Activated CD4-positive, alpha-beta T cell treated with anti-CD3 and anti-CD28 coated beads, Interleukin-2, amount 50 U/mL, for 24 hours (primary cell): ENCODE results near the gene CAPN5.

Source experiments
- DNase-seq, 2 donors: peaks; one replicate each; pipeline ENCODE4 v3.0.0-alpha.2; 2020; ENCODE audit warnings: low read depth in 1 of 2, low spot score in 1 of 2

Gene CAPN5

DNA sequence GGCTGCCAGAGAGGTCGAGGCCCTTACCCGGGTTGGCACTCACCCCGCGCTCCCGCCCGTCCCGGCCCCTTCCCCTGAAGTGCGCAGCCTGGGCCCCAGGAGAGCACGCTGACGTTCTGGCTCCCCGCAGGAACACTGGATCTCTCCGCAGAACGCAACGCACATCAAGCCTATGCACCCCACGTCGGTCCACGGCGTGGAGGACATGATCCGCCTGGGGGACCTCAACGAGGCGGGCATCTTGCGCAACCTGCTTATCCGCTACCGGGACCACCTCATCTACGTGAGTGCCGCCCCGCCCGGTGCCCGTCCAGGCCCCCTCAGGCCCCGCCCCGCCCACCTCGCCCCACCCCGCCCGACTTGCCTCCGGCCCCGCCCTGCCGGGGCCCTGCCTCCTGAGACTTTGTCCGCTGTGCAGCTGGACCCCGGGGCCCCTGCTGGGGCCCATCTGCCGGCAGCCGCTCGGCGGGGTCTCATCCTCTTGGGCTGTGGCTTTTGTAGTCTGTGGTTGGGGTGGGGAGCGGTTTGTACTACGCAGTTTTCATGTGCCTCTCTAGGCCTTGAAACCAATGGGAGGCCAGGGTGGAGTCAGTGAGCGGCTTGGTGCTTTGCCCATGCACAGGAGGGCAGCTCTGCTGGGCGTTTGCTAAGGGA is 81.0 kb downstream of the CAPN5 start:
- DNase-seq, result no peak

DNA sequence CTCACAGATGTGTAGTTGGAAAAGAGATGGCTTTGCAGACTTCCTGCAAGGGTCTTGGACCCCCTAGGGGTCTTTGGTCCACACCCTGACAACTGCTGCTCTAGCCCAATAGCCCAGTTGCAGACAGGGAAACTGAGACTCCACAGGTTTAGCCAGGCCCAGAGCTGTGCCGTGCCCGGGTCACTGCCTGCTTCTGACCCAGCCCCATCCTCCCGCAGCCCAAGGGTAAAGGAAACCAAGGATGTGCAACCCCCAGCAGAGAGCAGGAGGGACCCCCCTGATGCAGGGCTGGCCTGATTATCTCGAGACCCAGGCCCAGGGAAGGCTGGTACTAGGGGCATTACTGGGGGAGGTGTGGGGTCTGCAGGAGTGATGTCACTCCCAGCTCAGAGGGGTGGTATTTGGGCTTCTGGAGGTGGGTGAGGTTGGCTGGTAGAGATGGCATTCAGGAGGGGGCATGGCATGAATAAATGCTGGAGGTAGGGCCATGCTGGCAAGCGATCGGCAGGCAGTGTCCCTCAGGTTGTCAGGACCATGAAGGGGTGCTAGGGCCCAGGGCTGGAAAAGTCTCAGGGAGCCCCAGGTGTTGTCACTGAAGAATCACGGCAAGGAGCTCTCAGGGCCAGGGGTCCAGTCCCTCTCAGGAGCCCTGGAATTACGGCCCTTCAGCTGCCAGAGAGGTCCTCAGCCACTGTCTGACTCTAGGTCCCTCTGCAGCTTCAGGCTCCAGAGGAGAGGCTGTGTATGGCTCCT is 82.4 kb downstream of the CAPN5 start:
- no peak for DNase-seq

DNA sequence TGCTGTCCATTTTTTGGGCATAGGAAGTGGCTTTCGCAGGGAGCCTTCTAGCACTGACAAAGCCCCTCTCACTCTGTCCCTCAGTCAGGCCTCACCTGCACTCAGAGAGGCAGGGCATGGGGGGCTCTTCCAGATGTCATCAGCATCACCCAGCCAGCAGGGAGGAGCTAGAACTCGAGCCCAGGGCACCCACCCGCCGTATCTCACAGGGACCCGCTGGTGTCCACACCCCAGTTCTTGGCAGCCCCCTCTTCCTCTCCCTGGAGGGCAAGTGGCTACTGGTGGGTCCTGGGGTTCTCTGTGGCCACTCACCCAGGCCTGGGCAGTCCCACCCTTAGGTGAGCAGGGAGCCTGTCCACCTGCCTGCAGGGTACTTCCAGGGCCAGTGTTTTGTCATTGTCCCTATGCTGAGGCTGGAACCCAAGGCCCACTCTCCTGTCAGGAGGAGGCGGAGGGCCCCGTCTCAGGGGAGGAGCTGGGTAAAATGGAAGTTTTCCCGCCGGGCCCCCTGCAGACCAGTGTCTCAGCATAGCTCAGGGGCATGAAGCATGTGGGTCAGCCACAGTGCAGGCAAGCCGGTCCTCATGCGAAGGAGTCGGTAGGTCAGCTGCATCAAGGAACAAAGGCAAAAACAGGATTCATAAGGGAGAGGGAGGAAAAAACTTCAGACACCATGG is 83.1 kb downstream of the CAPN5 start:
- no peak for DNase-seq

DNA sequence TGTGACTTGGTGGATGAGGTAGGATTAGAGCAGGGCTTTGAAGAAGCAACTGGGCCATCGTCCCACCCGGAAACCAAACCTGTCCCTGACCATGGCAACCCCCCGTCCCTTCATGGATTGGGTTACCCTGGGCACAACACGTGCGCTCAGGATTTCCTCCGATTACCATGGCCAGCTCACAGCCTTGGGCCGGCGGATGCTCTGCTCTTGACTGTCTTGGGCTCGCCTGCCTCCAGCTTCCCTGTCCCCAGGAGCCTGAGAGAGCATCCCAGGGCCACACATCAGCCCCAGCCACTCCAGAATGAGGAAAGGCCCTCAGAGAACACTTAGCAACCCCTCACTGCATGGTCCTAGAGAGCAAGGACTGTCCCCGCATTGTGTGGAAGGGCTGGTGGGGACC is 84.1 kb downstream of the CAPN5 start:
- DNase-seq, result no peak

DNA sequence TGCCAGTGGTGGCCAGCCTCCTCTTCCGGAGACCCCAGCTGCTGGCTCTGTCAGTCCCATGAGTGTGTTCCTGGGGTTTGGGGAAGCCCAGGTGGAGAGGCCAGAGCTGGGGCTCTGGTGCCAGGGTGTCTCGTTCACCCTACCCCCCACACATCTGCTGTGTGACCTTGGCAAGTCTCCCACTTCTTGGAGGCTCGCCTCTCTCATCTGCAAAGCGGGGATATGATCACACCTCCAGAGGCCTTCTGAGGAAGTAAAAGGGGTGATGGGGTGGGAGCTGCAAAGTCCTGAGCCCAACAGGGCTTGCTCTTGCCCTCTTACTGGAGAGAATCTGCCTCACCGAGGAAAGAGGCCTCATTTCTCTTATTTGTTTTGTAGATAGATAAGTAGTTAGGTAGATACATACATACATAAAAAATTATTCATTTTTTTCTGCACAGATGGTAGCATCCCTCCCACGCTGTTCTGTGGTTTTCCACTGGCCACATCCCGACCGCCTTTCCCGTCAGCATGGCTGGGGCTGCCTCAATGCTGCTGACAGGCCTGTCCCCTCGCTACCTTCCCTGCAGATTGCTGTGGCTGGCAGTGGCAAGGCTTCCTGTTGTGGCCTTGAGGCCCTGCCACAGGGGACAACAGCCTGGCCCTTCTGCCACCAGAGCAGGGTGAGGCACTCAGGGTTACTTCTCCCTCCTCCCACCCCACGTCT is 85.2 kb downstream of the CAPN5 start:
- DNase-seq, result peak in 1 of 2 donors; percentile 19

DNA sequence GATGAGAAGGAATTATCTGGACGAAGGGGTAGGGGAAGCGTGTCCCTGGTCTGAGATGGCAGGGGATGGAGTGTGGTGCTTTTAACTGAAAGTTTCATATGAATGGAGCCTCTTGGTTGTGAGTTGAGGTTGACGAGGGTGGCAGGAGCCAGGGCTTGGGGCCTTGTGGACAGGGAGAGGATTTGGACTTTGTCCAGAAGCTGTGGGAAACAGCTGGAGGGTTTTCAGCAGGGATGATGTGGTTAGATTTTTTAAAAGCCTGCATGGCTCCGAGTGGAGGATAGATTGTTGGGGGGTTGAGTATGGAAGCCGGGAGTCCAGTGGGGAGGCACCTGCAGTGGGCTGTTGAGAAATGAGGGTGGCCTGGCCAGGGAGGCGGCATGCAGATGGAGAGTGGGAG is 86.1 kb downstream of the CAPN5 start:
- DNase-seq, result no peak

DNA sequence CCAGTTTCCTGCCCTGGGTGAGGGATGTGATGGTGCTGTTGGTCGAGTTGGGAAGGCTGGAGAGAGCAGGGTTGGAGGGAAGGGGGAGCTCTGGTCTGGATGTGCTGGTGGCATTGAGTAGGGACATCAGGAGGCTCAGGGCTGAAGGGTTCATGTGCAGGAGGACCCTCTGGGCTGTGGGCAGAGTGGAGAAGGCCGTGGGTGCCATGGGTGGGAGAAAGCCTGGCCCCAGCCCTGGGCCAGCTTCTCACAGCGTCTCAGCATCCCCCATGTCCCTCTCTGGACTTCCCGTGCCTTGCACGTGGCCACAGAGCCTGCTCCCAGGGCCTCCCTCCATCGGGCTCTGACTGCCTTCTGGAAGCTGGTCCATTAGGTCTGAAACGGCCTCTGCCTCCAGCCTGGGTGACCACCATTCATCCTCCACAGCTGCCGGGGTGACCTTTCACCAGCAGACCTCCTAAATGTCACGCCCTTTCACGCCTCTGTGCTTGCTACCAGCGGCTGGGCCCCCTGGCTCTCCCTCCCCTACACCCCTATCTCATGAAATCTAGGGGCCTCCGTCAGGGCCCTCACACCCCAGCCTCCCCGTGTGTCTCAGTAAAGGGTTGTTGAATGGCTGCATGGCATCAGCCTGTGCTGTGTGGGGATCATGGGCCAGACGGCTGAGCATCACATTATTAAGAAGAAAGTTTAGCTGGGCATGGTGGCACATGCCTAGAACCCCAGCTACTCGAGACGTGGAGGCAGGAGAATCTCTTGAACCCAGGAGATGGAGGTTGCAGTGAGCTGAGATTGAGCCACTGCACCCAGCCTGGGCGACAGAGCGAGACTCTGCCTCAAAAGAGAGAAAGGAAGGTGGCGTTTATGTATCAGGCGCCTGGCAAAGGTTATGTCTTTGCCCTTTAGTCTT is 86.8 kb downstream of the CAPN5 start:
- no peak for DNase-seq

DNA sequence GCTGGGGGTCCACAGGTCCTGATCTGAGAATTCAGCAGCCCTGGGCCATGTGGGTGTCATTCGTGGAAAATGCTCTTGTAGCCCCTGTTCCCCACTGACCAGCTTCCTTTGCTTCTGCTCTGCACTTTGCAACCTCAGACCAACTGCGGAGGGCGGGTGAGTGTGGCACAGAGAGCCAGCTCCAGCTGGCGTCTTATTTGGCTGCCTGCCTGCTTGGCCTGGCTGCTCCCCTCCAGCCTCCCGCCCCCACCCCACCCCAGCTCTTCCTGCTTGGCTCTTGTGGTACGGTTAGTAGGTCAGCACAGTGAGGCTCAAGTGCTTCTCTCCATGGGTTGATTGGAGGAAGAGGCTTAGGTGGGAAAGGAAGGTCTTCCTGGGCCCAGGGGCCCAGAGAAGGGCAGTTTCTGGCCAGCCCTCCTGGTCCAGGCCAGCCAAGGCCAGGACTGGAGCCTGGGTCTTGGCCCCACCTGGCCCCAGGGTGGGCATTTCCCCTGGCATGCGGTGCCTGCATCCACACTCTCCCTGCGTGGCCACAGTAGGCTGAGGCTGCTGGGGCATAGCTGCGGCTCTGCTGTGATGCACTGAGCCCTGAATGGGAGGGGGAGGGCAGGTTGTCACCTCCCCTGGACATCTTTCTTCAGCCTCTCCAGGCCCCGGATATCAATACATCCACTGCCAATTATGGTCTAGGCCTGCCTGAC is 87.8 kb downstream of the CAPN5 start:
- no peak for DNase-seq

DNA sequence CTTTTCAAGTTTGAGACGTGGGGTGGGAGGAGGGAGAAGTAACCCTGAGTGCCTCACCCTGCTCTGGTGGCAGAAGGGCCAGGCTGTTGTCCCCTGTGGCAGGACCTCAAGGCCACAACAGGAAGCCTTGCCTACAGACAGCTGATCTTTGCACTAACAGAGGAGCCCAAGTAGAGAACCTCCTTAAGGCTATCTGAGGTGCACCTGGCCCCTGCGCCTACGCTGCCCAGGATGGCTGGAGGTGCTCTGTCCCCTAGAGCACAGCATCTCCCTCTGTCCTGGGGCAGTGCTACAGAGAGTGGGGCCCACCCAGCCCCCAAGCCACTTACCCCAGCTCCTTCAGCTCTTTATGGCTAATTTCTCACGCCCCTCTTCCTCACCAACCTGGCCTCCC is 88.3 kb downstream of the CAPN5 start:
- no peak for DNase-seq

DNA sequence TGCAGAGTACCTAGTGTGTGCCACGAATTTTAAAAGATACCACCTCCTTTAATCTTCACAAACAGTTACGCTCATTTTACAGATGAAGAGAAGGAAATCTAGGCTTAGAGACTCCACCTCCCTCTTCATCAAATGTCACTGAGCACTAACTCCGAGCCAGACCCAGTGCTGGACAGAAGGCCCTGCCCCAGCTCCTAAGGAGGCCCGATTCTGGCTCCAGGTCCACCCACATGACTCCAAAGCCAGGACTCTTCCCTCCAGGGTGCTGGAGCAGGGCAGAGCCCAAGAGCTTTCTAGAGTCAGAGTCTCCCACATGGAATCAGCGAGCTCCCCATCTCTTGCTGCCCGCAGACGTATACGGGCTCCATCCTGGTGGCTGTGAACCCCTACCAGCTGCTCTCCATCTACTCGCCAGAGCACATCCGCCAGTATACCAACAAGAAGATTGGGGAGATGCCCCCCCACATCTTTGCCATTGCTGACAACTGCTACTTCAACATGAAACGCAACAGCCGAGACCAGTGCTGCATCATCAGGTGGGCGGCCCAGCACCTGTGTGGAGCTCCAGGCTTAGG is 88.9 kb downstream of the CAPN5 start:
- no peak for DNase-seq

DNA sequence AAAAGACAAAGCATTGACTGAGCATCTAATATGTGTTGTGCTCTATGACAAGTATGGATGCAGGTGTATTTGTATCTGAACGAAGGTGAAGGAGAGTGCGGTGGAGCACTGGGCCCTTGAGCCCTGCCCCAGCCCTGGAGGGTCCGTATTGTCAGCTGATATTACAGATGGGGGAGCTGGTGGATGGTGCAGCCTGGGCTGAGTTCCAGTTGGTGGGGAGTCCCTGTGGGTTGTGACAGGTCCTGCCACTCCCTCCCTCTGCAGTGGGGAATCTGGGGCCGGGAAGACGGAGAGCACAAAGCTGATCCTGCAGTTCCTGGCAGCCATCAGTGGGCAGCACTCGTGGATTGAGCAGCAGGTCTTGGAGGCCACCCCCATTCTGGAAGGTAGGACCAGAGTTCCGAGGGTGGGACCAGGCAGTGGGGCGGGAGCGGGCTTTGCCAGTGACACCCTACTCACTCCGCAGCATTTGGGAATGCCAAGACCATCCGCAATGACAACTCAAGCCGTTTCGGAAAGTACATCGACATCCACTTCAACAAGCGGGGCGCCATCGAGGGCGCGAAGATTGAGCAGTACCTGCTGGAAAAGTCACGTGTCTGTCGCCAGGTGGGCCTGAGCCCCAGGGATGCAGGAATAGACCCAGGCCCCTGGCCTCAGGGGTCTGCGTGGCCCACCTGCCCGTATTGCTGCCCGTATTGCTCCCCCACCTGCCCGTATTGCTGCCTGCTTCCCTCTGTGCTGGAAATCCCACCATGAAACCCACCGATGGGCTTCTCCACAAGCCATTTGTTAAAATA is 89.8 kb downstream of the CAPN5 start:
- DNase-seq, result no peak

DNA sequence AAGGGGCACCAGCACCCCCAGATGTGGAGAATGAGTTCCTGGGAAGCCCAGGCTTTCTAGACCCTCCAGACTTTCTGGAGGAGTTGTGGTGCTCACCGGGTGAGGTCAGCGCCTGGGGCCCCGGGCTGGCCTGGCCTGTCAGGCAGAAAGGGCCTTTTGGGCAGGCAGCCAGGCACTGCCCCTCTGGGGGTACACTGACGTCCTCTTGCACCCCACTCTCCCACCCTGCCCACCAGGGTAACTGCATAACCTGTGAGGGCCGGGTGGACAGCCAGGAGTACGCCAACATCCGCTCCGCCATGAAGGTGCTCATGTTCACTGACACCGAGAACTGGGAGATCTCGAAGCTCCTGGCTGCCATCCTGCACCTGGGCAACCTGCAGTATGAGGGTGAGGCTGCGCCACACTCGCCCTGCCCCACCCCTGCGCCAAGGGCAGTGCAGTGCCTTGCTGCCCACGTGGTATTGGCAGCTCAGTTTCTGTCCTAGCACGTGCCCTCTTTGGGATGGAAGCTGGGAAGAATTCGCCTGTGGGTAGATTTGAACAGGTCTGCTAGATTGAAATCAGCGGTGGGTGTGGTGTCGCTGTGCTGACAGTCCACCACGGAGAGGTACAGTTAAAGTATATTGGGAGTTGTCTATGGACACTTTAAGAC is 91.4 kb downstream of the CAPN5 start:
- no peak for DNase-seq

DNA sequence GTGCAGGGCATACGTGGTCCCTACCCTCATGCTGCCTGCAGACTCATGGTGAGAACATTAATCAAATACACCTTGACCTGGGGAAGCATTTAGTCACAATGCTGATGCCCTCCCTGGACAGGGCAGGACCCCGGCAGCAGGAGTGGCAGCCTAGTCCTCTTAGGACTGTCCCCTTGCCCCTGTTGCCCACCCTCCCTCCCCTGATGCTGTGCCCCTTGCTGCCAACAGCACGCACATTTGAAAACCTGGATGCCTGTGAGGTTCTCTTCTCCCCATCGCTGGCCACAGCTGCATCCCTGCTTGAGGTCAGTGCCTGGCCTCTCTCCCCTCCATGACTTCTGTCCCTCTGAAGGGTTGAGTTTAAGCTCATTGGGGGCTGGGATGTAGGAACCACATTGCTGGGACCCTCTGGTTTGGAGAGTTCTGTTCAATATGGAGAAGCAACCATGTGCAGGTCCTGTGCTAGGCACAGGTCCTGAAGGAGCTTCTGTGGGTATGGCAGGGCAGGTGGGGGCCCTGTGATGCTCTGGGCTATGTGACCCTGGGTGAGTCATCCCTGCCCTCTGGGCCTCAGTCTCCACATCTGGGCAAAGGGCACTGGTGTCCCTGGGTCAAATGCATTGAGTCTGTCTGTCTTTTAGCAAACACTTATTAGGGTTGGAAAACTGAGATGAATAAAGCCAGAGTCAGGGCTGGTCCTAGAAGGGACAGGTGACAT is 92.6 kb downstream of the CAPN5 start:
- no peak for DNase-seq

DNA sequence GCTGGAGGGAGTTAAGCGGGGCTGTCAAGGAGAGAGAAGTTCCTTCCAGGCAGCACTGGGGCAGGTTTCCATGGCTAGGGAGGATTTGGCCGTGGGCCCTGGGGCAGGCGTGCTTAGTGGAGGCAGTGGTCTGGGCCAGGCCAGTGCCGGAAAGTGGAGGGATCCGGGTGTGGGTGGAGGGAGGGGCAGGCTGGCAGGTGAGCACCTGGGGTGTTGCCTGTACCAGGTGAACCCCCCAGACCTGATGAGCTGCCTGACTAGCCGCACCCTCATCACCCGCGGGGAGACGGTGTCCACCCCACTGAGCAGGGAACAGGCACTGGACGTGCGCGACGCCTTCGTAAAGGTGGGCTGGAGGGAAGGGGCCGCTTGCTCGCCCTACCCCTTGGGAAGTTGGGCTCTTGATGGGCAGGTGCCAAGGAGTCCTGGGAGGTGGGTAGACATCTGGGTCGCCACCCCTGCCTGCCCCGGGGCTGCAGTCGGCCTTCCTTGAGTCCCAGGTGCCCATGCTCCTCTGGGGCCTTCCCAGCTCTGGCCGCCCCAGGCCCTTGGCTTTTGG is 93.2 kb downstream of the CAPN5 start:
- no peak for DNase-seq

DNA sequence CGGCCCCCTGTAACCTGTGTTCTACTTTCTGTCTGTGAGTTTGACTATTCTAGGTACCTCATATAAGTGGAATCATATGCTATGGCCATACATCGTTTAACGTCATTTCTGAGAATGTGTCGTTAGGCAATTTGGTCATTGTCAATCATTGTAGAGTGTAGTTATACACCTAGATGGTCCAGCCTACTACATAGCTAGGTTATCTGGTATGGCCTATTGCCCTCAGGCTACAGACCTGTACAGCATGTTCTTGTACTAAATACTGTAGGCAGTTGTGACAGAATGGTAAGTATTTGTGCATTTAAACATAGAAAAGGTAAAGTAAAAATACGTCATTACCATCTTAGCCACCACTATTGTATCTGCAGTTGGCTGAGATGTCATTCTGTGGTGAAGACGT is 96.5 kb downstream of the CAPN5 start:
- DNase-seq, result no peak

DNA sequence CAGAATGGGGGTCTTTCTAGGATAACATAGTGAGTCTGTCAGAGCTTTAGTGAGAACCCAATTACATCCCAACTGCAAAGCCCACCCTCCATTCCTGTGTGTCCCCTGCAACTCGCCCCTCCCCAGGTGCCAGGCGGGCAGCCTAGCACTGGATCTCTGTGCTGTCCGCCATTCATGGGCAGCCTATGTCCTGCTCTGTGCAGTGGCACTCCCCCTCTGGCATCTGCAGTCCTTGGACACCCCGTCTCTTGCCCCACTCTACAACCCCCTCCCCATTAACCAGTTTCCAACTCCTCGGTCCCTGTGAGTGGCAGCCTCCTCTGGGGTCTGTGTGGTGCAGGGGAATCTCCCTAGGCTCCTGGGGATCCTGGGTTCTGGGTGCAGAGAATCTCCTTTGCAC is 98.3 kb downstream of the CAPN5 start:
- DNase-seq, result no peak

DNA sequence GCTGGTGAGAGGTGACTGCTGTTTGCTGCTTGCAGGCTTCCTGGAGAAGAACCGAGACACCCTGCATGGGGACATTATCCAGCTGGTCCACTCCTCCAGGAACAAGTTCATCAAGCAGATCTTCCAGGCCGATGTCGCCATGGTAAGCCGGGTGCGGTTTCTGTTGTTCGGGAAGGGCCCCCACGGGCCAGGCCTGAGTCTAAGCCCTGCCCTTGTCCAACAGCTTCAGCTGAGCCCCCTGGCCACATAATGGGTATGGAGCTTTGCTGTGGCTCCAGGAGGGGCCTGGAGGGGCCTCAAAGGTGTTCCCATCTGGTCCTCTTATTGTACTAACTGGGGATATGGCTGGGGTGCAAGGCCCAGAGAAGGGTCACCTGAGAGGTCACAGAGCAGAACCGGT is 99.2 kb downstream of the CAPN5 start:
- DNase-seq, result no peak
